A549 (cell line): ENCODE data around the gene PPP1R9A. TPM values are rescaled to one million over a fixed set of nuclear protein-coding genes. Genes with fewer than 3 reads are reported as not detected.

Experiments used
- ATAC-seq, 2 experiments: fragments of 200-7000 bp in 1 of 2; fragments of >200 bp in 1 of 2; cut with Nextera tagmentation in 1 of 2; cut with Tn5 transposase in 1 of 2; 3 replicates each; pipeline versions ENCODE4 v1.8.0 to v1.9.1; 2018 to 2020; ENCODE audit warnings: mild to moderate bottlenecking in 1 of 2, moderate library complexity in 1 of 2
- CTCF ChIA-PET: fragments of 300-600 bp; sonication (Branson Sonifier 250); formaldehyde crosslinking; extraction: SDS; loops from one replicate; lab custom pipeline; 2021; ENCODE audit warnings: antibody characterized with exemption, inconsistent platforms; lab: Yijun Ruan, JAX
- POLR2A ChIA-PET: fragments of 350-600 bp; formaldehyde crosslinking; extraction: SDS; loops from one replicate; lab custom pipeline; 2021; ENCODE audit warnings: antibody characterized with exemption, inconsistent platforms; lab: Yijun Ruan, JAX
- DNase-seq, 2 experiments: peaks; one replicate each; pipeline versions ENCODE4 v3.0.0 to v3.0.0-alpha.2; 2011 to 2016; ENCODE audit warnings: low read depth in 1 of 2, low spot score in 1 of 2
- FAIRE-seq: peaks from 2 replicates; lab custom pipeline; 2011; peaks lifted over from hg19 to GRCh38; lab: Jason Lieb, UNC
- H3K27ac ChIP-seq, 2 experiments: fragments of >200 bp; sonication (Bioruptor Twin); formaldehyde crosslinking; 3 replicates each; pipeline ENCODE4 v1.5.1; 2016 to 2017
- H3K4me1 ChIP-seq: fragments of >200 bp; sonication (Bioruptor Twin); formaldehyde crosslinking; 3 replicates; pipeline ENCODE4 v1.6.1; 2016
- H3K4me2 ChIP-seq: fragments of >200 bp; sonication (Bioruptor Twin); formaldehyde crosslinking; 3 replicates; pipeline ENCODE4 v1.6.1; 2016
- H3K4me3 ChIP-seq: fragments of >200 bp; sonication (Bioruptor Twin); formaldehyde crosslinking; 3 replicates; pipeline ENCODE4 v1.5.1; 2016
- H3K9me3 ChIP-seq: fragments of >200 bp; sonication (Bioruptor Twin); formaldehyde crosslinking; 3 replicates; pipeline ENCODE4 v1.6.1; 2016
- CBX8 ChIP-seq: fragments of 200-600 bp; sonication (generic); IDR thresholded peaks from 2 replicates; pipeline ENCODE4 v1.6.1; 2016
- CHD2 ChIP-seq: fragments of 150-350 bp; IDR thresholded peaks from 2 replicates; pipeline ENCODE4 v1.6.1; 2014; ENCODE audit warnings: low read length; ENCODE audit not compliant: partially characterized antibody
- CHD4 ChIP-seq: fragments of 200-600 bp; sonication (generic); IDR thresholded peaks from 2 replicates; pipeline ENCODE4 v1.6.1; 2016; ENCODE audit warnings: antibody characterized with exemption, mild to moderate bottlenecking, borderline replicate concordance
- ESRRA ChIP-seq: fragments of 150-350 bp; IDR thresholded peaks from 2 replicates; pipeline ENCODE4 v1.6.1; 2014; ENCODE audit warnings: mild to moderate bottlenecking, low read length, borderline replicate concordance
- FOSB ChIP-seq: fragments of 250-450 bp; sonication (Bioruptor Pico); IDR thresholded peaks from 2 replicates; pipeline ENCODE4 v1.5.0; 2020; ENCODE audit warnings: mild to moderate bottlenecking, moderate library complexity
- FOSL2 ChIP-seq, 2 experiments: fragments of 450-650 bp in 1 of 2; fragments of >200 bp in 1 of 2; sonication (Bioruptor Twin) in 1 of 2; formaldehyde crosslinking; IDR thresholded peaks; 2 replicates each; pipeline versions ENCODE4 v1.5.0 to v1.6.1; 2016 to 2020; ENCODE audit warnings: mild to moderate bottlenecking in 1 of 2, moderate library complexity in 1 of 2
- GATA3 ChIP-seq: IDR thresholded peaks from 2 replicates; pipeline ENCODE4 v1.6.1; 2012; ENCODE audit warnings: borderline replicate concordance
- HEYL ChIP-seq: fragments of 250-450 bp; sonication (Bioruptor Pico); IDR thresholded peaks from 2 replicates; pipeline ENCODE4 v1.8.0; 2021; ENCODE audit warnings: mild to moderate bottlenecking, moderate library complexity
- HOXA7 ChIP-seq: fragments of 250-450 bp; sonication (Bioruptor Pico); IDR thresholded peaks from 2 replicates; pipeline ENCODE4 v1.5.0; 2020; ENCODE audit warnings: mild to moderate bottlenecking, moderate library complexity
- JUNB ChIP-seq: fragments of >200 bp; sonication (Bioruptor Twin); formaldehyde crosslinking; IDR thresholded peaks from 2 replicates; pipeline ENCODE4 v1.6.1; 2016
- KDM1A ChIP-seq: fragments of 200-600 bp; sonication (generic); IDR thresholded peaks from 2 replicates; pipeline ENCODE4 v1.6.1; 2016; ENCODE audit warnings: low read depth, mild to moderate bottlenecking
- MAFK ChIP-seq: fragments of 450-650 bp; IDR thresholded peaks from 2 replicates; pipeline ENCODE4 v1.6.1; 2014; ENCODE audit not compliant: partially characterized antibody
- NFE2L2 ChIP-seq: fragments of 150-350 bp; conservative IDR thresholded peaks from 2 replicates; pipeline ENCODE4 v1.6.1; 2014; ENCODE audit warnings: low read length
- NPAS2 ChIP-seq: fragments of 250-450 bp; sonication (Bioruptor Pico); IDR thresholded peaks from 2 replicates; pipeline ENCODE4 v1.8.0; 2022; ENCODE audit warnings: mild to moderate bottlenecking, moderate library complexity, borderline replicate concordance
- NR3C1 ChIP-seq: fragments of >200 bp; sonication (Bioruptor Twin); formaldehyde crosslinking; IDR thresholded peaks from 3 replicates; pipeline ENCODE4 v1.6.1; 2017
- RCOR1 ChIP-seq: fragments of 150-350 bp; IDR thresholded peaks from 2 replicates; pipeline ENCODE4 v1.6.1; 2014; ENCODE audit warnings: antibody characterized with exemption, low read length, low read depth
- ZC3H11A ChIP-seq: fragments of 450-650 bp; IDR thresholded peaks from 2 replicates; pipeline ENCODE4 v1.6.1; 2014; ENCODE audit warnings: antibody characterized with exemption, mild to moderate bottlenecking
- ZNF302 ChIP-seq: fragments of 250-450 bp; sonication (Bioruptor Pico); IDR thresholded peaks from 2 replicates; pipeline ENCODE4 v1.9.0; 2021; ENCODE audit warnings: inconsistent platforms, mild to moderate bottlenecking, moderate library complexity
- WGBS: methylation state at CpG from one replicate; pipeline ENCODE4 v1.1.6; 2017; ENCODE audit errors: missing lambda C conversion rate; 5-methylcytosine and 5-hydroxymethylcytosine counted together
- polyA plus RNA-seq, 4 experiments: library from polyadenylated mRNA; depleted of rRNA in 3 of 4; stranded (reverse); fragments of >200 nt; fragmentation: RNase III in 1 of 4; extraction: RNeasy Plus Mini Kit Qiagen cat#74134 plus additional on column Dnase treatment in 1 of 4; gene quantifications; 2 replicates in 3 of 4; 3 replicates in 1 of 4; pipeline ENCODE4 v1.2.3, GENCODE V29; 2011 to 2017
- TF ChIP-seq, protein P1 (sequence below): IDR thresholded peaks from 2 replicates; pipeline ENCODE4 v1.6.1; 2012
- TF ChIP-seq, protein P2 (sequence below): fragments of 450-650 bp; IDR thresholded peaks from 2 replicates; pipeline ENCODE4 v1.6.1; 2014; ENCODE audit warnings: antibody characterized with exemption
- TF ChIP-seq, protein P3 (sequence below): fragments of >200 bp; sonication (Bioruptor Twin); formaldehyde crosslinking; IDR thresholded peaks from 2 replicates; pipeline ENCODE4 v1.6.1; 2016
- TF ChIP-seq, protein P4 (sequence below): fragments of 150-350 bp; IDR thresholded peaks from 2 replicates; pipeline ENCODE4 v1.6.1; 2014; ENCODE audit warnings: low read depth, mild to moderate bottlenecking, low read length

PPP1R9A gene
- polyA plus RNA-seq, 2 of the 4 experiments (the other 2 are of a cell fraction), result 5.0 to 18.7 TPM

DNA sequence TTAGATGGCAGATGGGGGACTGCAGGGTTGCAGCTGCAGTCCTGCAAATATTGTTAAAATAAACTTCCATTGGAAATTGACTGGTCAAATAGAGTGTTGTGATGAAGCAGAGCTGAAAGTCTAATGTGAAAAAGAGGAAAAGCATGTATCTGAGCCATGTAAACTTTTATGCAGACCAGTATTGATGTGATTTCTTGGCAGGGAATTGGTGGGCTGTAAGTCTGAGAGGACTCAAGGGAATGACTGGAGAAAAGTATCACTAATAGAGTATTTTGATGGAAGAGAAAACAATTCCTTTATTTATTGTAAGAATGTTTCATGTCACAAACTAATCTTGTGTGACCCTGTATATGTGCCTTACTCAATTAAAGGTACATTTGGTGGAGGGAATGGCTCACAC lies 155.5 kb downstream of the PPP1R9A start:
- Histone ChIP-seq H3K4me1 (peaks cover 26% of the 10 kb centered on the region), H3K27ac (no peak overlapping the region), H3K9me3 (no peaks in the 10 kb centered on the region), H3K4me3 (no peak overlapping the region), H3K4me2 (no peak overlapping the region)
- ChIA-PET POLR2A (no interaction called here), CTCF (no interaction called here)
- ATAC-seq, result no peak
- no peak for TF ChIP-seq FOSB (CRISPR knock-in tag)
- TF ChIP-seq, all 56 proteins: peak for 0
- no peak for FAIRE-seq
- no peak for DNase-seq

DNA sequence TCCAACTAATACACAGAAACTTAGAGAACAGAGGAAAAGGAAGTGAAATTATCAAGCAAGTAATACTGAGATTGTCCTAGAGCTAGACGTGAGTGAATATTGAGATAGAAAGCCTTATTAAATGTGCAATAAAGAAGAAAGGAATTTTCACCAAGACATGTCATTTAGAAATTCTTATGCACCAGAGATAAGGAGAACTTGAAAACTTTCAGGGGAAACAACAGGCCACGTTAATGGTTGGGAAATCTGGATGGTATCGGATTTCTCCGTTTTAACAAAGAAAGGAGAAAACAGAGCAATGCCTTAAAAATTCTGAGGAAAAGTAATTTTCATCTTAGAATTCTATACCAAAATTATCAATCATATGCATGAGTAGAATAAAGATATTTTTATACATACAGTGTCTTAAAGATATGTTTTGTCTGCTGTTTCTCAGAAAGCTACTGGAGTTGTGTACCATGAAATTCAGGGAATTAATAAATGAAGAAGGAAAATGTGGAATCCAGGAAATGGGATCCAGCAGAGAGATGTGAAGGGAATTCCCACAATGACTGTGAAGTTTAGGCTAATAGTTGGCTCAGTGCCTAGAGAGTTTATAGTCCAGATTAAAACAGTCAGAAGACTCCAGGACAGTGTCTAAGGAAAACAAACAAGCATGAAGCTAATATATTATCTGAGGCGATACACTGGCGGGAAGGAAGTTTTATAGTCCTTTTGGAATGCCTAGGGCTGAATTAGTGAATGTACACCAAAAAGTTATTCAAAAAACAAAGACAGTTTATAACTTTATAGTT lies 159.5 kb downstream of the PPP1R9A start:
- Histone ChIP-seq H3K4me3 (no peak overlapping the region), H3K4me2 (peak overlapping the region; percentile 67)
- peak; percentile 62 to 90 for ATAC-seq
- ChIA-PET POLR2A (no interaction called here), CTCF (interaction anchor here (1.2 kb wide), 1 partner anchor 180 kb away, joined by 3 read pairs; no protein-coding TSS in a partner anchor)
- peak; percentile 36; the same call in 1 of the 2 replicates for TF ChIP-seq GATA3
- TF ChIP-seq CBX8, result no peak
- TF ChIP-seq, protein P1, sequence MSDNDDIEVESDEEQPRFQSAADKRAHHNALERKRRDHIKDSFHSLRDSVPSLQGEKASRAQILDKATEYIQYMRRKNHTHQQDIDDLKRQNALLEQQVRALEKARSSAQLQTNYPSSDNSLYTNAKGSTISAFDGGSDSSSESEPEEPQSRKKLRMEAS, result no peak
- no peak for TF ChIP-seq KDM1A
- TF ChIP-seq CHD4, result no peak
- TF ChIP-seq, protein P2, sequence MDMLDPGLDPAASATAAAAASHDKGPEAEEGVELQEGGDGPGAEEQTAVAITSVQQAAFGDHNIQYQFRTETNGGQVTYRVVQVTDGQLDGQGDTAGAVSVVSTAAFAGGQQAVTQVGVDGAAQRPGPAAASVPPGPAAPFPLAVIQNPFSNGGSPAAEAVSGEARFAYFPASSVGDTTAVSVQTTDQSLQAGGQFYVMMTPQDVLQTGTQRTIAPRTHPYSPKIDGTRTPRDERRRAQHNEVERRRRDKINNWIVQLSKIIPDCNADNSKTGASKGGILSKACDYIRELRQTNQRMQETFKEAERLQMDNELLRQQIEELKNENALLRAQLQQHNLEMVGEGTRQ, result no peak
- TF ChIP-seq, all 56 proteins: peak for 1
- WGBS, result 21% methylated on average over 6 of the region's 6 CpGs
- H3K4me1 ChIP-seq, result peaks cover 50% of the 10 kb centered on the region
- peak overlapping the region; percentile 58 to 69; a peak in 5 of 6 replicates for H3K27ac ChIP-seq
- no peaks in the 10 kb centered on the region for H3K9me3 ChIP-seq
- FAIRE-seq (peak; percentile 63), DNase-seq (peak; percentile 36 to 86)

DNA sequence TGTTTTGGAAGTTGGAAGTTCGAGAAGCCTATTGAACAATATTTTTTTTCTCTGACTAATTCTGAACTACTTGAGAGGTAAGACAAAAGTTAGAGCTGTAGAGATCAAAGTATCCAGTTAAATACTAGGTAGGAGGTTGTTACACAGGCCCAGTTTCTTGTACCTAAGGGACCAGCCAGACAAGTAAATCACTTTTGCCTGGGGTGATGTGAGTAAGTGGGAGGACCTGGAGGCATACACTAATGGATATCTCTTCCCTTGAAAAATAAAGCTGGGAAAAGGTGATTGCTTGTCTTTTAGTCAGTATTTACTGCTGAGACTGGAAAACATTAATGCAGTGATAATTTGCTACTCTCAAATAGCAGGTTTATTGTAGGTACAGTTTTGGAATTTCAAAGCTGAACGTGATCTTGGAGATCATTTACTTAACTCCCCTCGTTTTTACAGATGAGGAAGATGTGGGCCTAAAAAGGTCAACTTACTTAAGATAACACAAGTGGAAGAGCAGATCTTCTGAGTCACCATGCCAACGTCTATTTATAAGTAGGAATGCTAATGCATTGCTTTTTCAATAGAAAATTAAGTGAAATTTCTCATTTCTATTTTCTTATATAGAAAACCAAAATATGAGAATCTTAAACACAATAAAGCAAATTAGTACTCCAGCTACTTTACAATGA lies 181.3 kb downstream of the PPP1R9A start:
- TF ChIP-seq CBX8, result no peak
- no peak for TF ChIP-seq HOXA7 (CRISPR knock-in tag)
- TF ChIP-seq NFE2L2, result no peak
- TF ChIP-seq NR3C1, result no peak
- no peak for TF ChIP-seq HEYL (CRISPR knock-in tag)
- TF ChIP-seq, protein P3, sequence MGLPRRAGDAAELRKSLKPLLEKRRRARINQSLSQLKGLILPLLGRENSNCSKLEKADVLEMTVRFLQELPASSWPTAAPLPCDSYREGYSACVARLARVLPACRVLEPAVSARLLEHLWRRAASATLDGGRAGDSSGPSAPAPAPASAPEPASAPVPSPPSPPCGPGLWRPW, result no peak
- TF ChIP-seq RCOR1, result no peak
- 26% methylated on average over 4 of the region's 4 CpGs for WGBS
- CTCF ChIA-PET, result interaction anchor here (0.9 kb wide), 1 partner anchor 29 kb away, joined by 4 read pairs; no protein-coding TSS in a partner anchor

DNA sequence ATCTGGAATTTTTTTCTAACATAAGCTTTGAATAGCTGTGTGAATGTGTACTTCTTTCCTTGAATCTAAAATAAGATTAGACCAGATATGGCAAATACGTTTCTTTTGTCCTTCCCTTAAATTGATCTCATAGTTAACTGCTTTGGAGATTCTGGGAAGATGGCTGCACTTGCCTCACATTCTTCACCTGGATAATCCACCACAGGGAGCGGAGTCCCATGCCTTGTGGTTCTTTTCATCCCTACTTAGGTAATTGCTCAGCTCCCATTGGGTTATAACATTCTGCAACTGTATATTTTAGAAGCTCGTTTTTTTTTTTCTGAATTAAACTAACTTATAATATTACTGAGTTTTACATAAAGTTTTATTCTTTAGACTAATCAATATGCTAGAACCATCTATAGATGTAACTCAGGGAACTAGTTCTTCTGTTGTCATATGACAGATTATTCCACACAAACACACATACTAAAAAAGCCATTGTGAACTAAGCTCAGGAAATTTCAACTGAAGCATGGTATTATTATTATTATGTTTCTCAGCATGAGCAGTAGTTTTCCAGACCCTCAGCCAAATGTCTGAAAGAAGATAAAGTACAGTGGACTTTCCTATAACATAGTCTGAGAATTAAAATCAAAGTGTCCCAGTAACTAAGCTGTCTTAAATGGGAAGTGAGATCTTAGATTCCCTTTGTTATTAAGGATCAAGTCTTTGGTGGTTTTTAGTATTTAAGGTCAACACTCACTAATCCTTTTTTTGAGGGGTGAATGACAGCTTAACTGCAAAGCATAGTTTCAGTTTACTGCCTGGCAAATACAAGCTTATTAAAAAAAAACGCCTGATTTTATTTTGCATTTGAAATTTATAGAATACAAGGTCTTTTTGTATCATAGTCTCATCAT lies 182.3 kb downstream of the PPP1R9A start:
- Histone ChIP-seq H3K4me1 (peaks cover 12% of the 10 kb centered on the region), H3K4me3 (no peak overlapping the region), H3K4me2 (no peak overlapping the region), H3K27ac (no peak overlapping the region), H3K9me3 (no peaks in the 10 kb centered on the region)
- ChIA-PET POLR2A (no interaction called here), CTCF (interaction anchor here (0.7 kb wide), 1 partner anchor 44 kb away, joined by 3 read pairs; no protein-coding TSS in a partner anchor)
- ATAC-seq (no peak), FAIRE-seq (no peak), DNase-seq (no peak)
- 82% methylated on average over 4 of the region's 4 CpGs for WGBS
- TF ChIP-seq ZNF302 (CRISPR knock-in tag) (no peak), ZC3H11A (no peak), CHD2 (no peak), MAFK (no peak), KDM1A (no peak), GATA3 (no peak), JUNB (no peak), ESRRA (no peak), FOSL2 (IDR thresholded peaks at IDR 0.05) (no peak), FOSL2 (CRISPR knock-in tag; IDR thresholded peaks at IDR 0.05) (no peak), NPAS2 (CRISPR knock-in tag) (no peak)
- TF ChIP-seq, protein P1, result no peak
- TF ChIP-seq, protein P4, sequence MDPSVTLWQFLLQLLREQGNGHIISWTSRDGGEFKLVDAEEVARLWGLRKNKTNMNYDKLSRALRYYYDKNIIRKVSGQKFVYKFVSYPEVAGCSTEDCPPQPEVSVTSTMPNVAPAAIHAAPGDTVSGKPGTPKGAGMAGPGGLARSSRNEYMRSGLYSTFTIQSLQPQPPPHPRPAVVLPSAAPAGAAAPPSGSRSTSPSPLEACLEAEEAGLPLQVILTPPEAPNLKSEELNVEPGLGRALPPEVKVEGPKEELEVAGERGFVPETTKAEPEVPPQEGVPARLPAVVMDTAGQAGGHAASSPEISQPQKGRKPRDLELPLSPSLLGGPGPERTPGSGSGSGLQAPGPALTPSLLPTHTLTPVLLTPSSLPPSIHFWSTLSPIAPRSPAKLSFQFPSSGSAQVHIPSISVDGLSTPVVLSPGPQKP, result no peak

More for the DNA sequence above, 181.3 kb downstream of the PPP1R9A start:
- Histone ChIP-seq H3K4me1 (peaks cover 12% of the 10 kb centered on the region), H3K4me3 (no peak overlapping the region), H3K4me2 (peak overlapping the region; percentile 49), H3K9me3 (no peaks in the 10 kb centered on the region), H3K27ac (0 out of 6 replicates have a peak overlapping the region, but pooled peaks of 1 of the 2 experiments have one; percentile 12)
- FAIRE-seq, result peak; percentile 23
- POLR2A ChIA-PET, result no interaction called here
- no peak for DNase-seq
- ATAC-seq, result no peak
